ENCODE results near the gene CLEC16A.
"Not testable (repeated sequence)": the region's sequence is repeated elsewhere in the genome, so short reads cannot be mapped to it uniquely, and the experiment has no call there.

Gene CLEC16A

GRCh38 chr16:11211977-11212797, 267.8 kb downstream of the CLEC16A start:
- DNase-seq (ENCODE audit: low read depth in 1 of 2, low spot score in 1 of 2), result no peak
- in situ Hi-C loops (cut with HindIII; ENCODE audit: low pct_unique_long_range_greater_than_20kb, low sequenced_read_pairs), result no loop called here
- no peak for TF ChIP-seq JUND (IDR thresholded peaks at IDR 0.05; ENCODE audit: low read depth)

- in situ Hi-C loops (cut with HindIII; ENCODE audit: low pct_unique_long_range_greater_than_20kb, low sequenced_read_pairs), result no loop called here
- DNase-seq (ENCODE audit: low read depth in 1 of 2, low spot score in 1 of 2), result no peak
- TF ChIP-seq JUND (IDR thresholded peaks at IDR 0.05; ENCODE audit: low read depth), result no peak
Measured at GRCh38 chr16:11212798-11213196, 268.4 kb downstream of the CLEC16A start.

GRCh38 chr16:11213373-11213772, 269.0 kb downstream of the CLEC16A start:
- no peak for DNase-seq (ENCODE audit: low read depth in 1 of 2, low spot score in 1 of 2)
- in situ Hi-C loops (cut with HindIII; ENCODE audit: low pct_unique_long_range_greater_than_20kb, low sequenced_read_pairs), result no loop called here
- no peak for TF ChIP-seq JUND (IDR thresholded peaks at IDR 0.05; ENCODE audit: low read depth)

GRCh38 chr16:11213799-11214198, 269.4 kb downstream of the CLEC16A start:
- TF ChIP-seq JUND (IDR thresholded peaks at IDR 0.05; ENCODE audit: low read depth), result no peak
- in situ Hi-C loops (cut with HindIII; ENCODE audit: low pct_unique_long_range_greater_than_20kb, low sequenced_read_pairs), result no loop called here
- no peak for DNase-seq (ENCODE audit: low read depth in 1 of 2, low spot score in 1 of 2)

GRCh38 chr16:11215935-11216556, 271.7 kb downstream of the CLEC16A start:
- no peak for DNase-seq (ENCODE audit: low read depth in 1 of 2, low spot score in 1 of 2)

GRCh38 chr16:11217651-11218603, 273.6 kb downstream of the CLEC16A start:
- in situ Hi-C loops (cut with HindIII; ENCODE audit: low pct_unique_long_range_greater_than_20kb, low sequenced_read_pairs), result no loop called here
- no peak for TF ChIP-seq JUND (IDR thresholded peaks at IDR 0.05; ENCODE audit: low read depth)
- no peak for DNase-seq (ENCODE audit: low read depth in 1 of 2, low spot score in 1 of 2)

More at GRCh38 chr16:11215935-11216556, 271.7 kb downstream of the CLEC16A start:
- in situ Hi-C loops (cut with HindIII; ENCODE audit: low pct_unique_long_range_greater_than_20kb, low sequenced_read_pairs), result no loop called here
- no peak for TF ChIP-seq JUND (IDR thresholded peaks at IDR 0.05; ENCODE audit: low read depth)

- no peak for TF ChIP-seq JUND (IDR thresholded peaks at IDR 0.05; ENCODE audit: low read depth)
- in situ Hi-C loops (cut with HindIII; ENCODE audit: low pct_unique_long_range_greater_than_20kb, low sequenced_read_pairs), result no loop called here
- DNase-seq (ENCODE audit: low read depth in 1 of 2, low spot score in 1 of 2), result no peak
Measured at GRCh38 chr16:11218604-11218962, 274.2 kb downstream of the CLEC16A start.

- in situ Hi-C loops (cut with HindIII; ENCODE audit: low pct_unique_long_range_greater_than_20kb, low sequenced_read_pairs), result no loop called here
- no peak for DNase-seq (ENCODE audit: low read depth in 1 of 2, low spot score in 1 of 2)
- no peak for TF ChIP-seq JUND (IDR thresholded peaks at IDR 0.05; ENCODE audit: low read depth)
Measured at GRCh38 chr16:11219178-11219577, 274.8 kb downstream of the CLEC16A start.

- DNase-seq (ENCODE audit: low read depth in 1 of 2, low spot score in 1 of 2), result not testable (repeated sequence)
Measured at GRCh38 chr16:11220507-11220906, 276.1 kb downstream of the CLEC16A start.

GRCh38 chr16:11224096-11224893, 279.9 kb downstream of the CLEC16A start:
- in situ Hi-C loops (cut with HindIII; ENCODE audit: low pct_unique_long_range_greater_than_20kb, low sequenced_read_pairs), result no loop called here
- DNase-seq (ENCODE audit: low read depth in 1 of 2, low spot score in 1 of 2), result no peak
- no peak for TF ChIP-seq JUND (IDR thresholded peaks at IDR 0.05; ENCODE audit: low read depth)

More at GRCh38 chr16:11220507-11220906, 276.1 kb downstream of the CLEC16A start:
- in situ Hi-C loops (cut with HindIII; ENCODE audit: low pct_unique_long_range_greater_than_20kb, low sequenced_read_pairs), result not testable (repeated sequence)

GRCh38 chr16:11224894-11225676, 280.7 kb downstream of the CLEC16A start:
- no peak for TF ChIP-seq JUND (IDR thresholded peaks at IDR 0.05; ENCODE audit: low read depth)
- in situ Hi-C loops (cut with HindIII; ENCODE audit: low pct_unique_long_range_greater_than_20kb, low sequenced_read_pairs), result no loop called here
- DNase-seq (ENCODE audit: low read depth in 1 of 2, low spot score in 1 of 2), result no peak
